HEK293T (cell line): Measurements from ENCODE around the gene ATP2C1.

Experiments
- ELF4 ChIP-seq: fragments of 450-650 bp; IDR thresholded peaks from 2 replicates; pipeline ENCODE4 v1.6.1; 2017; ENCODE audit warnings: antibody characterized with exemption
- FOXA1 ChIP-seq: fragments of 450-650 bp; IDR thresholded peaks from 2 replicates; pipeline ENCODE4 v1.6.1; 2016; ENCODE audit warnings: mild to moderate bottlenecking
- FOXM1 ChIP-seq: fragments of 450-650 bp; IDR thresholded peaks from 2 replicates; pipeline ENCODE4 v1.6.1; 2017; ENCODE audit warnings: mild to moderate bottlenecking, borderline replicate concordance
- SUZ12 ChIP-seq: fragments of 450-650 bp; IDR thresholded peaks from 2 replicates; pipeline ENCODE4 v1.6.1; 2016; ENCODE audit warnings: mild to moderate bottlenecking
- TF ChIP-seq, protein P1 (sequence below): fragments of 450-650 bp; IDR thresholded peaks from 2 replicates; pipeline ENCODE4 v1.6.1; 2016

GRCh38 chr3:130850044-130850797 is 43.7 kb upstream of the ATP2C1 start:
- no peak for TF ChIP-seq ELF4
- no peak for TF ChIP-seq FOXA1
- no peak for TF ChIP-seq SUZ12
- TF ChIP-seq FOXM1, result no peak
- TF ChIP-seq, protein P1, sequence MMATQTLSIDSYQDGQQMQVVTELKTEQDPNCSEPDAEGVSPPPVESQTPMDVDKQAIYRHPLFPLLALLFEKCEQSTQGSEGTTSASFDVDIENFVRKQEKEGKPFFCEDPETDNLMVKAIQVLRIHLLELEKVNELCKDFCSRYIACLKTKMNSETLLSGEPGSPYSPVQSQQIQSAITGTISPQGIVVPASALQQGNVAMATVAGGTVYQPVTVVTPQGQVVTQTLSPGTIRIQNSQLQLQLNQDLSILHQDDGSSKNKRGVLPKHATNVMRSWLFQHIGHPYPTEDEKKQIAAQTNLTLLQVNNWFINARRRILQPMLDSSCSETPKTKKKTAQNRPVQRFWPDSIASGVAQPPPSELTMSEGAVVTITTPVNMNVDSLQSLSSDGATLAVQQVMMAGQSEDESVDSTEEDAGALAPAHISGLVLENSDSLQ, result no peak
